ENCODE measurements around the gene SYNRG. TPM values are rescaled to one million over a fixed set of nuclear protein-coding genes. Genes with fewer than 3 reads are reported as not detected.
A peak's percentile ranks its signal among the peaks of the same experiment; 100 is the strongest.

SYNRG gene
- total RNA-seq, 1 experiment from 2014 or later = 7.7 TPM

GRCh38 chr17:37571674-37572073, 37.5 kb downstream of the SYNRG start:
- H3K4me3 ChIP-seq (ENCODE audit: insufficient read depth, low read depth, low read length) = no peak overlapping the region
- H3K36me3 ChIP-seq (replicated peaks; ENCODE audit: control insufficient read depth, insufficient read depth, low read length) = peaks cover 15% of the 10 kb centered on the region
- DNase-seq = no peak
- H3K27me3 ChIP-seq (ENCODE audit: control insufficient read depth, insufficient read depth, low read length) = no peaks in the 10 kb centered on the region

DNA sequence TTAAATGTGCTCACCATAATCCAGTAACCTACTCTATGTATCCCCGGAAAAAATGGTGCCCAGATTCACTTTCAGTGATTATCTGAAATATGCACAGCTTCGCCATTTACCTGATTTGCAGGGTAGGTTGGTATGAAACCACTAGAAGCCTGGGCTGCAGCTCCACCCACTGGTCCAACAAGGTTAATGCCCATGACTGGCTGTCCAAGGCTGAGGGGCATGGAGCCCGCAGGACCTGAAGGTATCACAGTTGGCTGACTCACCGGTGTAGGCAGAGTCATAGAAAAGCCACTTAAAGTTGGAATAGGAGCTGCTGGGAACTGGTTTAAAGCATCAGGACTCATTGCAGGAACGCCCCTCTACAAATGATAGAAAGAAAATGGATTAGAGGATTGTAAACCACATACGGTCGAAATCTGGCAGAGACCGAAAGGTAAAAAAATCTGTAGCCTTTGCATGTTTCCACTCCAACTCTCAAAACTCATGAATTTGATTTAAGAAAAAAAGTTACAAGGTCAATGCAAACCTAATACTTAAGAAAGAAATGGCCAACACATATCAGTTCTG, 38.6 kb downstream of the SYNRG start:
- H3K36me3 ChIP-seq (replicated peaks; ENCODE audit: control insufficient read depth, insufficient read depth, low read length) = peaks cover 15% of the 10 kb centered on the region
- H3K27me3 ChIP-seq (ENCODE audit: control insufficient read depth, insufficient read depth, low read length) = no peaks in the 10 kb centered on the region
- H3K4me3 ChIP-seq (ENCODE audit: insufficient read depth, low read depth, low read length) = no peak overlapping the region
- peak; percentile 81 for DNase-seq

- H3K27me3 ChIP-seq (ENCODE audit: control insufficient read depth, insufficient read depth, low read length) = no peaks in the 10 kb centered on the region
- H3K4me3 ChIP-seq (ENCODE audit: insufficient read depth, low read depth, low read length) = no peak overlapping the region
- no peak for DNase-seq
- H3K36me3 ChIP-seq (replicated peaks; ENCODE audit: control insufficient read depth, insufficient read depth, low read length) = peaks cover 16% of the 10 kb centered on the region
Measured at GRCh38 chr17:37568350-37569053, 40.7 kb downstream of the SYNRG start.

- H3K27me3 ChIP-seq (ENCODE audit: control insufficient read depth, insufficient read depth, low read length) = no peaks in the 10 kb centered on the region
- H3K36me3 ChIP-seq (replicated peaks; ENCODE audit: control insufficient read depth, insufficient read depth, low read length) = peaks cover 16% of the 10 kb centered on the region
- DNase-seq = no peak
- H3K4me3 ChIP-seq (ENCODE audit: insufficient read depth, low read depth, low read length) = no peak overlapping the region
Measured at GRCh38 chr17:37567538-37567937, 41.7 kb downstream of the SYNRG start.

DNA sequence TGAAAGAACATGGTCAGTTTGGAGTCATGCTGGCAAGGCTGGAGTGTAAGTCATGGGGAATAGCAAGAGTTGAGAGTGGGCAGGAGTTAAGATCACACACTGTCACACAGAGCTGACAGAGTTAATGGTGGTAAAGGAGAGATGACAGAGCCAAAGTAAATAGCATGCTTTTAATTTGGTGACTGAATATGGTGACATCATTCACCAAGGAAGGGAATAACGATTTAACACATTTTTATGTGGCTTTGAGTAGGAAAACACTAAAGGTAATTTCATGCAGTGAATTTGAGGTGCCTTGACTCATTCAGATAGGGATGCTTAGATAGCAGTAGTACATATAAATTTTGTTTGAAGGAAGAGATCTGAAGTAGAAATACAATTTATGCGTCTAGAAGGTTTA, 42.1 kb downstream of the SYNRG start:
- DNase-seq = no peak
- H3K27me3 ChIP-seq (ENCODE audit: control insufficient read depth, insufficient read depth, low read length) = no peaks in the 10 kb centered on the region
- no peak overlapping the region for H3K4me3 ChIP-seq (ENCODE audit: insufficient read depth, low read depth, low read length)
- H3K36me3 ChIP-seq (replicated peaks; ENCODE audit: control insufficient read depth, insufficient read depth, low read length) = peaks cover 16% of the 10 kb centered on the region

DNA sequence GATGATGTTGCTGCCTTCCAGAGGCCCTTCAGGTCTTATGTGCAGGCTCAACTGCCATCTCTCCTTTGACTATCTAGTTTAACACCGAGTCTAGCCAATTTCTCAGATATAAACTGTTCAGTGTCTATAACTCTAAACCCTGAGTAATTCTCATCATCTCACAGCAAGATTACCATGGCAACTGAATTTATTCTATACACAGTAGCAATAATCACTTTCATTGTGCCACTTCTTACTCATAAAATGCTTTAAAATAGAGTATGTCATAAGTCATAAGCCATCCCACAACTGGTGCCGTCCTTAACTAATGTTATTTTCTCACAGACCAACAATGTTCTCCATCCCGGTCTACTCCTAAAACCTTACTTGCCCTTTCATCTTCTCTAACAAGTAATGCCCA, 45.0 kb downstream of the SYNRG start:
- Histone ChIP-seq H3K4me3 (ENCODE audit: insufficient read depth, low read depth, low read length) (no peak overlapping the region), H3K36me3 (replicated peaks; ENCODE audit: control insufficient read depth, insufficient read depth, low read length) (peaks cover 14% of the 10 kb centered on the region), H3K27me3 (ENCODE audit: control insufficient read depth, insufficient read depth, low read length) (no peaks in the 10 kb centered on the region)
- DNase-seq = no peak

GRCh38 chr17:37562016-37562745, 47.0 kb downstream of the SYNRG start:
- Histone ChIP-seq H3K27me3 (ENCODE audit: control insufficient read depth, insufficient read depth, low read length) (no peaks in the 10 kb centered on the region), H3K36me3 (replicated peaks; ENCODE audit: control insufficient read depth, insufficient read depth, low read length) (peaks cover 8% of the 10 kb centered on the region), H3K4me3 (ENCODE audit: insufficient read depth, low read depth, low read length) (no peak overlapping the region)
- DNase-seq = peak; percentile 34

DNA sequence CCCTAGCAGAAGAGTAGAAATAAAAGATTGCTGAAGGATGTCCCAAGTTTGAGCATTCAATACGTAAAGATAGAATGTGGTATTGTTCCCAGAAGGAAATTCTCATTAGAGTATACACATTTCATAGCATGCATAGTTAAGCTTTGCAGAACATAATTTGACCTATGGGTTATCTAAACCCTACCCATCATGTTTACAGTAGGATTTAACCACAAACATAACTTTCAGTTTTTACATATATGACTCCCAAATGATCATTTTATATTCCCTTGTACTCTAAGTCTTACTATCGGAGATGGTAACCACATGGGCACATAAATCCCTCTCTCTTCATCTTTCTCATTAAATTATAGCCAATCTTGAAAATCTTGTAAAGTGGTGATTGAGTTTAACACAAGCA, 50.9 kb downstream of the SYNRG start:
- DNase-seq = no peak
- Histone ChIP-seq H3K27me3 (ENCODE audit: control insufficient read depth, insufficient read depth, low read length) (no peaks in the 10 kb centered on the region), H3K4me3 (ENCODE audit: insufficient read depth, low read depth, low read length) (no peak overlapping the region), H3K36me3 (replicated peaks; ENCODE audit: control insufficient read depth, insufficient read depth, low read length) (peaks cover 6% of the 10 kb centered on the region)

- Histone ChIP-seq H3K27me3 (ENCODE audit: control insufficient read depth, insufficient read depth, low read length) (no peaks in the 10 kb centered on the region), H3K4me3 (ENCODE audit: insufficient read depth, low read depth, low read length) (no peak overlapping the region), H3K36me3 (replicated peaks; ENCODE audit: control insufficient read depth, insufficient read depth, low read length) (peaks cover 6% of the 10 kb centered on the region)
- no peak for DNase-seq
Measured at GRCh38 chr17:37557482-37557881, 51.7 kb downstream of the SYNRG start.

GRCh38 chr17:37555386-37555785, 53.8 kb downstream of the SYNRG start:
- H3K36me3 ChIP-seq (replicated peaks; ENCODE audit: control insufficient read depth, insufficient read depth, low read length) = peaks cover 6% of the 10 kb centered on the region
- no peaks in the 10 kb centered on the region for H3K27me3 ChIP-seq (ENCODE audit: control insufficient read depth, insufficient read depth, low read length)
- no peak overlapping the region for H3K4me3 ChIP-seq (ENCODE audit: insufficient read depth, low read depth, low read length)
- DNase-seq = no peak

DNA sequence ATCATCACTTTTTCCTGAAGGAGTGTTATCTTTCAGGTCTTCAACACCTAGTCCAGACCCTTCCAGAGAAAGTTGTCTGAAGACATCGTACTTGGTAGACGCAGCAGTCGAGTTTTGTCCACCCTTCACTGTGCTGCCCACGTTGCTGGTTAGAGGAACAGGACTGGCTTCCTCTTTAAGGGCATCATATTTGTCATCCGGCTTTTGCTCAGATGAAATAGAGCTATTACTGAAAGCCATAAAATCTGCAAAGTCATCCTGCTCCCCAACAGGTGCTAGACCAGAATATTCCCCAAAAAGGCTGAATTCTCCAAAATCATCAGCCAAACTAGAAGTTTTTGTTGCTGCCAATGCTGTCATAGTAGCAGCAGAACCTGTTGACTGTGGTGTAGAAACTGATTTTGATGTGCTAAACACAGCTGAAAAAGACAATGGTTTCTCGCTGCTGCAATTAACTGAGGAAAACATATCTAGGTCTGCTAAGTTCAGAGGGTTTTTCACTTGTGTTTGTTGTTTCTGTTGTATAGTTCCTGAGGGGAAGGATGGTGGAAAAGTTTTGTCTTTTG, 55.7 kb downstream of the SYNRG start:
- Histone ChIP-seq H3K36me3 (replicated peaks; ENCODE audit: control insufficient read depth, insufficient read depth, low read length) (peaks cover 4% of the 10 kb centered on the region), H3K4me3 (ENCODE audit: insufficient read depth, low read depth, low read length) (no peak overlapping the region), H3K27me3 (ENCODE audit: control insufficient read depth, insufficient read depth, low read length) (no peaks in the 10 kb centered on the region)
- DNase-seq = no peak

DNA sequence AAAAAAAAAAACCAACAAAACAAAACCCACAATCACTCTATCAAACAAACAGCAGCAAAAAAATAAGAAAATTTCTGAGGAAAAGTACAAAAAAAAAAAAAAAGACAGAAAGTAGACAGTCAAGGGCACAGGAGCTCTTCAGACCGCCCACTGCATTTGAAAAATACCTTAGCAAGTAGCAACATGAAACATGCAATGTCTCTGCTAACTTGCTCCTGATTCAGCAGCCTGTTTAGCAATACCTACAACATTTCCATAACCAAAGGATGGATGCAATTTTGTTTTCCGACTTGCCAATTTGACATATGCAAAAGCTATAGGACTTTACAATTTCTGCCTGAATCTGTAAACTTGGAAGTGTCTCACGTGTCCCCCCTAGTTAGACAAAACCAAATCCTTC, 57.4 kb downstream of the SYNRG start:
- Histone ChIP-seq H3K36me3 (replicated peaks; ENCODE audit: control insufficient read depth, insufficient read depth, low read length) (peaks cover 4% of the 10 kb centered on the region), H3K27me3 (ENCODE audit: control insufficient read depth, insufficient read depth, low read length) (no peaks in the 10 kb centered on the region), H3K4me3 (ENCODE audit: insufficient read depth, low read depth, low read length) (no peak overlapping the region)
- no peak for DNase-seq

DNA sequence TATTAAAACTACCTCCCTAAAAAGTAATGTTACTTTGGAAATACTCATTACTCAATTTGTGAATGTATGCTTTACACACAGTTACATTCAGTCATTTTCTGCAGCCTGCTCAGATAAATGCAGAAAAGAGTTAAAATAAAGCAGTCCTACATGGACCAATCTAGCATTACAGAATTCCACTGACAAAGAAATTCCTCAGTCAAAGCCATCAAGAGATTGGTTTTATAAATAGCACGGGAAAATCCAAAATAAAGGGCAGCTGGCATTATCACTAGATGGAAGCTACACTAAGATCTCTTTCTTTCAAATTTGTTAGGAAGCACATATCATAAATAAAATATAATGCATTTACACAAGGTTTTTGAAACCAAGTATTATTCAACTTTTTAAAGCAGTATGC, 61.2 kb downstream of the SYNRG start:
- no peaks in the 10 kb centered on the region; the same call in 1 of the 2 replicates for H3K36me3 ChIP-seq (replicated peaks; ENCODE audit: control insufficient read depth, insufficient read depth, low read length)
- no peak overlapping the region for H3K4me3 ChIP-seq (ENCODE audit: insufficient read depth, low read depth, low read length)
- no peak for DNase-seq

GRCh38 chr17:37546302-37546701, 62.9 kb downstream of the SYNRG start:
- Histone ChIP-seq H3K27me3 (ENCODE audit: control insufficient read depth, insufficient read depth, low read length) (no peaks in the 10 kb centered on the region), H3K4me3 (ENCODE audit: insufficient read depth, low read depth, low read length) (no peak overlapping the region), H3K36me3 (replicated peaks; ENCODE audit: control insufficient read depth, insufficient read depth, low read length) (no peaks in the 10 kb centered on the region; the same call in 1 of the 2 replicates)
- DNase-seq = no peak

More for the DNA sequence above, 61.2 kb downstream of the SYNRG start:
- H3K27me3 ChIP-seq (ENCODE audit: control insufficient read depth, insufficient read depth, low read length) = no peaks in the 10 kb centered on the region

DNA sequence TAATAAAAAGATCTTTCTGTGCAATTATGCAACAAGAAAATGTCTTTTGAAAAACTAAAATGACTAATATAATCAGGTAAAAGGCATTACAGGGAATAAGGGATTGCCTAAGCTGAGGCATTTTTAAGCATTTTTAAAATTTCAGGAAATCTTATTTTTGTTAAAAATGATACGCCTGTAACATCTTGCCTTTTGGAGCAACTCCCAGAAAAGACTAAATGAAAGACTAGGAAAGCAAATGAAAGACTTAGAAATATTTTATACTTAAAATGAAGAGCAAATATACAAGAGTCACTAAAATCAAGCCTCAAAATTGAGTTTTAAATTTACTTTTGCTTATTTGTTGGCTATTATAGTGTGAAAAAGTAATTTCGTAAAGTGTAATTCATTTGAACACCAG, 63.7 kb downstream of the SYNRG start:
- no peaks in the 10 kb centered on the region for H3K27me3 ChIP-seq (ENCODE audit: control insufficient read depth, insufficient read depth, low read length)
- H3K36me3 ChIP-seq (replicated peaks; ENCODE audit: control insufficient read depth, insufficient read depth, low read length) = no peaks in the 10 kb centered on the region; the same call in none of the 2 replicates
- H3K4me3 ChIP-seq (ENCODE audit: insufficient read depth, low read depth, low read length) = no peak overlapping the region
- no peak for DNase-seq

All from H7 (cell line).